COLO829 (cell line): ENCODE data around the gene KCNJ6.
A peak's percentile ranks its signal among the peaks of the same experiment; 100 is the strongest.
"Not testable (repeated sequence)": the region's sequence is repeated elsewhere in the genome, so short reads cannot be mapped to it uniquely, and the experiment has no call there.

Experiments
- DNase-seq: peaks from one replicate; pipeline ENCODE4 v3.0.0; 2012; ENCODE audit warnings: low spot score

Gene KCNJ6

GRCh38 chr21:37643862-37644261, 272.4 kb downstream of the KCNJ6 start:
- not testable (repeated sequence) for DNase-seq

GRCh38 chr21:37642493-37642892, 273.8 kb downstream of the KCNJ6 start:
- DNase-seq: no peak

DNA sequence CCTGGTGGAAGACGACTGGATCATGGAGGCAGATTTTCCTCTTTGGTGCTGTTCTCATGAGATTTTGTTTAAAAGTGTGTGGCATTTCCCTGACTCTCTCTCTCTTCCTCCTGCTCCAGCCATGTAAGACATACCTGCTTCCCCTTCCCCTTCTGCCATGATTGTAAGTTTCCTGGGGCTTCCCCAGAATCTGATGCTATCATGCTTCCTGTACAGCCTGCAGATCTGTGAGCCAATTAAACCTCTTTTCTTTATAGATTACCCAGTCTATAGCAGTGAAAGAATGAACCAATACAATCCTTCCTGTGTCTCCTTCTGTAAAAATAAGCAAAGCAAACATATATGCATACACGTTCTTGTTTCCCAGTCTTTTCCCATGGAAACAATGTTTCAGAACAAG, 276.5 kb downstream of the KCNJ6 start:
- no peak for DNase-seq

DNA sequence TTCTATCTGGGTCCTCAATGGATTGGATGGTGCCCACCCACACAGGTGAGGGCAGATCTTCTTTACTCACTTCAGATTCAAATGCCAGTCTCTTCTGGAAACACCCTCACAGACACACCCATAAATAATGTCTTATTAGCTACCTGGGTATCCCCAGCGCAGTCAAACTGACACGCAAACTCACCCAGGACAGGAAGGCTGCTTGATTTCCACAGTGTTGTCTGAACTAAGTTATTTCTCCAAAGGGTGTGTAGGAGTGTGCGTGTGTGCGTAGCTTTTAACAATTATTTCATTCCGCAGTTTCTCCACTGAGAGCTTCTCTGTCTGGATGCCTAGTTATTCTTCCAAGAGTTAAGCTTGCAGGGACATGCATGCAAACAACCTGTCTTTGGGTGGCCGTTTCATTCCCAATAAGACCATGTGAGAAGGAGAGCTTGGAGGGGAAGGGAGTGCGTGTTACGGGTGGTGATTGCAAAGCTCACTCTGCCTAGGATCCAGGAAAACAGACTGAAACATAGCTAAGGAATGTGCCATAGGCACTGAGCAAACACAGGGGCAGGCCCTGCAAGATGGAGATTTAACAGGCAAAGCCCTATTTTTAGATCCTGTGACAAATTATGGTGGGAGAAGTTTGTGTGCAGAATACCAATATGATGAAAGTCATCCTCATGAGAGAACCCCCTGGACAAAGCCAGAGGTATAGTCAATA, 280.0 kb downstream of the KCNJ6 start:
- DNase-seq: no peak

GRCh38 chr21:37631319-37632117, 284.7 kb downstream of the KCNJ6 start:
- DNase-seq: no peak

- DNase-seq: no peak
Measured at GRCh38 chr21:37630872-37631271, 285.4 kb downstream of the KCNJ6 start.

- no peak for DNase-seq
Measured at GRCh38 chr21:37628362-37628761, 287.9 kb downstream of the KCNJ6 start.

- DNase-seq: no peak
Measured at GRCh38 chr21:37627561-37627960, 288.7 kb downstream of the KCNJ6 start.

DNA sequence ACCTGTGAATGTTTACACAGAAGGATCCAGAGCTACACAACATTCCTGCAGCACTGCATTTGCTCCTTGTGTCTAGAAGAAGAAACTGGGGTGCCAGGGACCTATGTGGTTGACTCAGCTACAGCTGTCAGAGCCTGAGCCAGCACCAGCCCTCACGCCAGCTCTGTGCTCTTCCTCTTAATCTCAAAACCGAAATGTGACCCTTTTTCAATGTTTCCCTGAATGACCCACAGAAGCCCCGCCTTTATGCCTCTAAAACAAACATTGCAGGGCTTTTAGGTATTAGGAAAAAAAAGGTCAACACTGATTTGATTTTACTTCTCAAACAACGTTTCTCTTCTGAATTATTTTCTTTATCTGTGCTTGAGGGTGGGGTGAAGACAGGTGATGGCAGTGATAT, 289.2 kb downstream of the KCNJ6 start:
- no peak for DNase-seq

DNA sequence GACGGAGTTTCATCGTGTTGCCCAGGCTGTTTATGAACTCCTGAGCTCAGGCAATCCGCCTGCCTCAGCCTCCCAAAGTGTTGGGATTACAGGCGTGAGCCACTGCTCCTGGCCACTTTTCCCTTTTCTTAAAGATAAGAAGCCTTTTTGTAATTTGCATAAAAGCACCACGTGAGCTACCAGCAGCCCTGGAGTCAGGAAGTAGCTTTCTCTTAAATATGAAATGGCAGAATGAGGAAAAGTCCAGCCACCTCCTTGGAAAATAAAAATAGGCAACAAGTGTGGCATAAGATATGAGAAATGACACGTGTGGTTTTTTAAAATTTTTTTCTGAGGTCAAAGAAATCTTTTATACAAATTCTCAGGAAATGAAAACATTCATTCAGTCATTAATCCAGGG, 289.9 kb downstream of the KCNJ6 start:
- DNase-seq: no peak

GRCh38 chr21:37623689-37624088, 292.6 kb downstream of the KCNJ6 start:
- no peak for DNase-seq

DNA sequence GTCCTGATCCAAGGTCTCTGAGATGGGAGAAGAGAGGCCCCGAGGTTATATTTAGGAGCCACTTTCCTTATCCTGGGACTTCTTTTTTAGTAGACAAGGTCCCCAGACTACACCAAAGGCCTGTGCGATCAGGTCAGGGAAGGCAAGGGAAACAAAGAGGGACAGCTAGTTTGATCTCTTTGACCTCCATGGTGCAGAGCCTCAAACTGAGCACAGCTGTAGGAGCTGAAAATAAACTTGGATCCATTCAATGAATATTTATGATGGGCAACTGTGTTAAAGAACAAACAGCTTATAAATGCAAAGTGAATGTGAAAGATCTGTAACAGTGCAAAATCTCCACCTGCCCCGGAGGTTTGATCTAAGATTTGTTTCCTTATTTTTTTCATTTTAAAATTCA, 293.1 kb downstream of the KCNJ6 start:
- no peak for DNase-seq

GRCh38 chr21:37622755-37623154, 293.5 kb downstream of the KCNJ6 start:
- DNase-seq: no peak

DNA sequence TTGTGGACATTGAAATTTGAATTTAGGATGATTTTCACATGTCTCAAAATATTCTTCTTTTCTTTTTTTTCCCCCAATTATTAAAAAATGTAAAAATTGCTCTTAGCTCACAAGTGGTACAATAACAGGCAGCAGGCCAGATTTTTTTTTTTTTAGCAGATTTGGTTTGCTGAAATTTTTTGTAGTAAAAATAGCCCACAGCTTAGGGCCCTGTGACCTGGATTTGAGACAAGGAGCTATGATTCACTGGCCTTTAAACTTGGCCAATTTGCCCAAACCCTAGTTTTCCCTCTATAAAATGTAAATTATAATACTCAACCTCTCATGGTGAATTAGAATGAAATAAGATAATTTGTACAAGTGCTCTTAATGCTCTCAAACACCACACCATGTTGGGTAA, 295.9 kb downstream of the KCNJ6 start:
- no peak for DNase-seq

GRCh38 chr21:37619464-37619974, 296.7 kb downstream of the KCNJ6 start:
- peak; percentile 44 for DNase-seq

- no peak for DNase-seq
Measured at GRCh38 chr21:37618081-37618480, 298.2 kb downstream of the KCNJ6 start.

DNA sequence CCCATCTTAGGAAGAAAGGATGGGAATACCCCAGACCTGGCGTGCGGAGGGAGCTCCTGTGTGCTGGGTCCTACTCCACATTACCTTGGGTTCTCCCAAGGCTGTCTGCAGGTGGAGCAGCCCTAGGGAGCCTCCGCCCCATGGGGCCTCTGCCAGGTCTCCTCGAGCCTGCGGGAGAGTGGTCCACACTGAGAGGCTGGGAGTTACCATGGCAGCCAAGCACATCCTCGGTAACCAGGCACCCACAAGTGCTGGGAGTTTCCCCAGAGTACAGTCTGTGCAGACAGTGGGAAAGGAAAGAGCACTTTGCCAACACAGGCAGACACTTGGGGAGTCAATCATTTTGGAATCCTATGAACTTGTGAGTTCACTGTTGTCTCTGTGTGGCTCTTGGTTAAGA, 300.3 kb downstream of the KCNJ6 start:
- DNase-seq: no peak

DNA sequence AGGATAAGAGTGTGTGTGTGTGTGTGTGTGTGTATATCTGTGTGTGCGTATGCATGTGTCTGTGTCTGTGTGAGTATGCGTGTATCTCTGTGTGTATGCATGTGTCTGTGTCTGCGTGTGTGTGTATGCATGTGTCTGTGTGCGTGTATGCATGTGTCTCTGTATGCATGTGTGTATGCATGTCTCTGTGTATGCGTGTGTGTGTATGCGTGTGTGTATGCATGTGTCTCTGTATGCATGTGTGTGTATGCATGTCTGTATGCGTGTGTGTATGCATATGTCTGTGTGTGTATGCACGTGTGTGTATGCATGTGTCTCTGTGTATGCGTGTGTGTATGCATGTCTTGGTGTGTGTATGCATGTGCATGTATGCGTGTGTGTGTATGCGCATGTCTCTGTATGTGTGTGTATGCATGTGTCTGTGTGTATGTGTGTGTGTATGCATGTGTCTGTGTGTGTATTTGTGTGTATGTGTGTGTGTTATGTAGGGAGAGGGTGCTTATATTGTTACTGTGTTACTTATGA, 301.8 kb downstream of the KCNJ6 start:
- no peak for DNase-seq

DNA sequence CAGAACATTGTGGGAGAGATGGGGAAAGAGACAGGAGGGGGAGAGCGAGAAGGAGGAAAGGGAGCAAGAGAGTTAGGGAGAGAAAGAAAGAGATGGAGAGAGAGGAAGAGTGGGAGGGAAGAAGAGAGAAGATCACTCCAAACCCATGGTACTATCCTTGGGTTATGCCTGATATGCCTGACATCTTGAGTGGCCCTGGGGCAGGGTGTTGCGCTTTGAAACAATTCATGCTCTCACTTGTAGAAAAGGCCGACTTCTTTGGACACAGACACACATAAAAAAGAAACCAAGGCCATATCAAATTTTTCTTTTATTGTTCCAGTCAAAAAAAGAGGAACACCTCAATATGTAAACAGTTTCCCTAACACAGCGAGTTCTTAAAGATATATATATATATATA, 309.2 kb downstream of the KCNJ6 start:
- no peak for DNase-seq

DNA sequence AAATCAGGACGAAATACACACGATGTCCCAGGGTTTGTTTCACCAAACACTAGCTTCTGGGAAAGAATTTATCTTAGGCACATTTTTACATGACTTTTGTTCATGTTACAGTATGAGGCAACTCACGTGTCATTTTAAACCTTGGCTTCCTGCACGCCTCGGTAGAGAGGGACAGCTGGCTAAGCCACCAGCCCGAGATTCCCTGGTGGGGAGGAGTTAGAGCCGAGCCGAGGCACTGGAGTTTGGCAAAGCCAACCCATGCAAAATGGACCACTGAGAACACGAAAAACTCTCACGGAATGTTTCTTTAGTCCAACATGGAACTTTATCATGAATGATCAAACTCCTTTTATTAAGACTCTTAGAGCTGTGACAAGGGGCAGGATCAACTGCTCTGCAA, 309.7 kb downstream of the KCNJ6 start:
- DNase-seq: no peak

DNA sequence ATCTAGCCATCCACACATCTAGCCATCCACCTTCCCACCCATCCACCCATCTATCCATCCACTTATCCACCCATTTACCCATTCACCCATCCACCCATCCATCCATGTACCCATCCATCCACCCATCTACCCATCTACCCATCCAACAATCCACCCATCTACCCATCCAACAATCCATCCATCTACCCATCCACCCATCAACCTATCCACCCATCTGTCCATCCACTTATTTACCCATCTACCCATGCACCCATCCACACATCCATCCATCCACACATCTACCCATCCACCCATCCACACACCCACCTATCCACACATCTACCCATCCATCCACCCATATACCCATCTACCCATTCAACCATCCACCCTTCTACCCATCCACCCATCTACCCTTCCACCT, 311.3 kb downstream of the KCNJ6 start:
- no peak for DNase-seq

DNA sequence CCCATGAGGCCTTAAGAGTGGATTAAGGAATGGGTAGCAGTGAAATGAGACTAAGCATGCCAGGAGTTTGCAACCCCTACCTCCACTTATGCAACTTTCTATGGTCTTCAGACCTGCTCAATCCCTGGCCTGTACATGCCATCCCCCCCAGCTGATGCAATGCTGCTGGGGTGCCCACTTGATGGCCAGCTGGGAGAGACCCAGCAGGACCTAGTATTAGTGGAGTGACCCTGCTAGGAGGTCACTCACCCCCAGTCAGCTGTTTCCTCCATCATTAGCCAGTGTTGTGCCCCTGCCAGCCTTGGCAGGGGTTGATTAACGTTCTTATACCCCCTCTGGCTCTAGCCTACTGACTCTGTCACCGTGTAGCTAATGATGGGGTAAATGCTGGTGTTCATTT, 313.1 kb downstream of the KCNJ6 start:
- DNase-seq: no peak

- no peak for DNase-seq
Measured at GRCh38 chr21:37601915-37602314, 314.3 kb downstream of the KCNJ6 start.
